HG03558 (cell line): ENCODE data around the gene SH3BGRL.
"Not testable (repeated sequence)": the region's sequence is repeated elsewhere in the genome, so short reads cannot be mapped to it uniquely, and the experiment has no call there.

Source experiments
- ATAC-seq: cut with Tn5 transposase; IDR thresholded peaks from one replicate; pipeline ENCODE4 v1.9.1; 2021; ENCODE audit warnings: moderate number of reproducible peaks; ENCODE audit not compliant: unreplicated experiment; ENCODE audit errors: extremely low read depth

SH3BGRL gene

DNA sequence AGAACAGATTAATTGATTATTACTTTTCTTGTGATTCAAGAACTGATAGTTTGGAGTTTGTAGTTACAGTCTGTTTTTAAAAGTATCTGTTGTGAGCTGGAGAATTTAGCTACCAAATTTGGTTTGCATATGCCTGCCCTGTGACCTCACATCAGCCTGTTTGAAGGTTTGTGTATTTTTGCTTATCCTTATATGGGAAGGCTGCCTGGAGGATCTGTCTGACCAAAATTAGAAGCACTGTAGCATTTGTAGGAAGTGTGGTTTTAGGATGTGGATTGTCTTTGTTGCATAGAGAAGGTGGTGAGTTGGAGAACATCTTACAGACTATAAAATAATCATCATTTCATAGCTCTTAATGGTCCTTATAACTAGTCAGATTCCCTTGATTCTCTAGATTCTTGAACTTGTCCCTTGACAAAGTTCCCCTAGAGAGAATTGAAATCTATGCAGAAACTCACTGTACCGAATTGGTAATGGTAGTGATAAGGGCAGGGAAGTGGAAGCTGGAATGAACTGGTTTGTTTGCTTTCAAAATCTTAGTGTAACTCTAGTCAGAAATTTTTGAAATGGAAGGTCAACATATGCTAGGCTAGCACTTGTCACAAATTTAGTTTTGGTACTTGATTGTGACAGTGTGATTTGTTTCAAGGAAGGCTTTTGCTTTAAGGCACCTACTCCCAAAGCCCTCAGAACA is 57.3 kb downstream of the SH3BGRL start:
- no peak for ATAC-seq

- ATAC-seq, result no peak
Observed at GRCh38 chrX:81259714-81260395, 58.0 kb downstream of the SH3BGRL start.

DNA sequence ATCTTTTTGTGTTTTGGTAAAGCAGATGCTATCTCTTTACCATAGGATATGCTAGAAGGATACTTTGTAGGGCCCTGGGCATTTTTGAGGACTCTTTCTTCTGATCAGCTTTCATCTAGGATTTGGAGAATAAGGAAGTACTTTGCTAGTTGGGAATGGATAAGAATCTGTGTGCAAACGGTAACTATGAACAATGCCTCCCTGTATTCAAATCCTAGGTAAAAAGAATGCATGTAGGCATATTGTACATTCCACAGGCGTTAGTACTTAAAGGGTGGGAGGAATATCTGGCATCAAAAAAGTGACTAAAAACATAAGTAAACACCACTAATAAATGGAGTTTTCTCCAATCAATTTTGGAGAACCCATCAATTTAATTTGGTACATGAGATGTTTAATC is 59.7 kb downstream of the SH3BGRL start:
- no peak for ATAC-seq

GRCh38 chrX:81263059-81263458 is 61.2 kb downstream of the SH3BGRL start:
- no peak for ATAC-seq

DNA sequence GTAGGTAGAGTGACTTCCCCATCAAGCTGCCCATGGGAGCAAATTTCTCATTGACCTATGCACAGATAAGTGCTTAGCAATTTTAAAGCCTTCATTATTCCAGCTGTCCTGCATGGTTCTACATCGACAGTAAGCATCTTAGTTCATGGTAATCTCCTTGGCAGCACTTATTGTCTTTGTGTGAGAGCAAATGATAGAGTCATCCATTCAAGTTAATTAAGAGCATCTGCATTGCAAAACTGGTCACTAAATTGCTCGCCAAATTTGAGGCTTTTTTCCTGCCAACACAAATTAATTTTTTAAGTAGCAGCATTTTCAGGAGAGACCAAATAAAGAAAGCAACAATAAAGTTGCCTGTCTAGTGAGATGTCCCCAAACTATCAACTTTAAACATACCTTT is 76.7 kb downstream of the SH3BGRL start:
- no peak for ATAC-seq

- ATAC-seq, result no peak
Observed at GRCh38 chrX:81280148-81280547, 78.2 kb downstream of the SH3BGRL start.

DNA sequence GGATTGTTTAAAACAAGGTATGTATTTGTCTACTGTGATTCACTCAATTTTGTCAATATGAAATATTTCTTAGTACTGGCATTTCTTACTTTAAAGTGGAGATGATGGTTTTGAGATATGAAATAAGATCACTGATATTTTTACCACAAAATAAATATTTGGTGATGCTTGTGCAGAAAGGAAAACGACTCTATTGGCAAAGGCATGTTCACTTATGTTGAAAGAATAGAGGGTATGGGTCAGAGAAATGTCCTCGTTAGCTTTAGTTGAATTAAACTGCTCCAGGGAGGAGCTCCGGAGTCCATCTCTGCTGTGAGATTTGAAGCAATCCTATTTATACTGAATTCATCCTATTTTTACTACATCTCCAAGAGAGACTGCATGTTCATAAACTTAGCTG is 84.2 kb downstream of the SH3BGRL start:
- ATAC-seq, result no peak

DNA sequence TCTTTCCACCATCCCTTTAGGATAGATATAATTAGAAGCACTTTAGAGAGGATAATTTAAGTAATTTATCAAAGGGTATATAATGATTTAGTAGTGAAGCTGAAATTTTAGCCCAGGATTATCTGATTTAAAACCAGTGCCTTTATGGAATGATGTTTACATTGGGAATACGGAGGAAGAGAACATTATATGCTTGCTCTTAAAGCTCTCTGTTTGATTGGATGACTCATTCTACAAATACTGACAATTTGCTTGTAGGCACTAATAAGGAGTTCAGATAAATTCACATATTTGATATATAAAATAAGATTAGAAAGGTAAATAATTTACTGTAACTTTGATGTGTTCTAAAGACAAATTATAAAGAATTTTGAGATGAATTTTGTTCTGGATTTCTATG is 84.7 kb downstream of the SH3BGRL start:
- no peak for ATAC-seq

DNA sequence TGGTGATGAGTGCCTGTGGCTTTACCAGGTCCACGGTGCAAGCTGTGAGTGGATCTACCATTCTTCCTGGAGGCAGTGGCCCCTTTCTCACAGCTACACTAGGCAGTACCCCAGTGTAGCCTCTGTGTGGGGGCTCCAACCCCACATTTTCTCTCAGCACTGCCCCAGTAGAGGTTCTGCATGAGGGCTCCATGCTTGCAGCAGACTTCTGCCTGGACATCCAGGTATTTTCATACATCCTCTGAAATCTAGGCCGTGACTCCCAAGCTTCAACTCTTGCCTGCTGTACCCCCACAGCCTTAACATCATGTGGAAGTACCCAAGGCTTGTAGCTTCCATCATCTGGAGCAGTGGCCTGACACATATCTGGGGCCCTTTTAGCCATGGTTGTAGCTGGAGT is 90.1 kb downstream of the SH3BGRL start:
- no peak for ATAC-seq

- ATAC-seq, result no peak
Observed at GRCh38 chrX:81294101-81294500, 92.2 kb downstream of the SH3BGRL start.

DNA sequence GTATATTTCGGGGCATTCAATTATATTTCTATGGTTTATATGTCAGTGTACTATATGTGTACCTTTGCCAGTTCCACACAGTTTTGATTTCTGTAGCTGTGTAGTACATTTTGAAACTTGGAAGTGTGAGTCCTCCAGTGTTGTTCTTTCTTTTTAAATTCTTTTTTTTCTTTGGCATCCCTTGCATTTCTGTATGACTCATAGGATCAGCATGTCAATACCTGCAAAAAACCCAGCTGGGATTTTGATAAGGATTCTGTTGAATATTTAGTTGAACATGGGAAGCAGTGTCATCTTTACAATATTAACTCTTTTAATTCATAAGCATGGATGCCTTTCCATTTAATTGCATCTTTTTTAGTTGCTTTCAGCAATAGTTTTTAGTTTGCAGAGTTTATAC is 100.0 kb downstream of the SH3BGRL start:
- ATAC-seq, result no peak

DNA sequence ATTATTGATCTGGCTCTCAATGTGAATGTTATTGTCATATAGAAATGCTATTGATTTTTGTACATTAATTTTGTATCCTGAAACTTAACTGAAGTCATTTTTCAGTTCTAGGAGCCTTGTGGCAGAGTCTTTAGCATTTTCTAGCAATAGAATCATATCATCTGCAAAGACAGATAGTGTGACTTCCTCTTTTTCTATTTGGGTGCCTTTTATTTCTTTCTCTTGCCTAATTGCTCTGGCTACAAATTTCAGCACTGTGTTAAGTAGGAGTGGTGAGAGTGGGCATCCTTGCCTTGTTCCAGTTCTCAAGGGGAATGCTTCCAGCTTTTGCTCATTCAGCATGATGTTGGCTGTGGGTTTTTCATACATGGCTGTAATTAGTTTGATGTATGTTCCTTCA is 102.7 kb downstream of the SH3BGRL start:
- no peak for ATAC-seq

DNA sequence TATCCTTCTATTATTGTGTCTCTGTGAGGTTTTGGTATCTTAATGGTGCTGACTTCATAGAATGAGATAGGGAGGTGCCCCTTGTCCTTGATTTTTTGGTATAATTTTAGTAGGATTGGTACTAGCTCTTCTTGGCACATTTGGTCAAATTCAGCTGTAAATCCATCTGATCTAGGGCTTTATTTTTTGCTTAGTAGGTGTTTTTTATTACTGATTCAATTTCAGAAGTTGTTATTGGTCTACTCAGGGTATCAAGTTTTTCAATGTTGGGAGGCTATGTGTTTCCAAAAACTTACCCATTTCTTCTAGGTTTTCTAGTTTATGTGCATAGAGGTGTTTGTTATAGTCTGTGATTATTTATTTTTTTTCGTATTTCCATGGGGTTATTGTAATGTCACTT is 103.3 kb downstream of the SH3BGRL start:
- ATAC-seq, result no peak

DNA sequence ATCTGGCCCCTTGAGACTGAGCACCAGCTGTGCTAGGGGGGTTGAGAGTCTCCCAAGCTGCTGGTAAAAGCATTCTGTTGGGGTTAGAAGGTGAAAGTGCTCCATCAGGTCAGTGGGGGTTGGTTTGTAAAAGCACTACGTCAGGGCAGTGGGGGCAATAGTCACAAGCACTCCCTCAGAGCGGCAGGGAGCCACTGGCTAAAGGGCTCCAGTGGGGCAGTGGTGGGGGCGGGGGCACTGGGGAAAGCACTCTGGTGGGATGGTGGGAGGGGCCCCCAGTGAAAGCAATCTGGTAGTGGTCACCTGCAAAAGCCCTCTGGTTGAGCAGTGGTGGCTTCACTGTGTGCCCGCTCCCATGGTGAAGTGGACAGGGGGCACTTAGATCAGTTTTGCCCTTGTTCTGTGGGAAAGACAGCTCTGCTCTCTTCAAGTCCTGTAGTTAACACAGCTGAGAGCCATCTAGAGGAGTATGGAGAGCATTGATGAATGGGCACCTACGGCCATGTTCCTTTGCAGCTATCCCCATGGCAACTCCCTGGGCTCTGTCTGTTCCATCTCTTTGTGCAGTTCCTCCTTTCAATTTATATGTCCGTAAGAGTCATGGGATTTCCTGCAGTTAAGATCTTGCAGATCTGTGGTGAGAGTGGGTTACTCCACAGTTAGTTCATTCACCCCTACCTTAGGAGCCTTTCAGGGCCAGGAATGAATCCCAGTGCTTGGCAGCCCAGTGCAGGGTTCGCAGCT is 106.4 kb downstream of the SH3BGRL start:
- ATAC-seq, result no peak

DNA sequence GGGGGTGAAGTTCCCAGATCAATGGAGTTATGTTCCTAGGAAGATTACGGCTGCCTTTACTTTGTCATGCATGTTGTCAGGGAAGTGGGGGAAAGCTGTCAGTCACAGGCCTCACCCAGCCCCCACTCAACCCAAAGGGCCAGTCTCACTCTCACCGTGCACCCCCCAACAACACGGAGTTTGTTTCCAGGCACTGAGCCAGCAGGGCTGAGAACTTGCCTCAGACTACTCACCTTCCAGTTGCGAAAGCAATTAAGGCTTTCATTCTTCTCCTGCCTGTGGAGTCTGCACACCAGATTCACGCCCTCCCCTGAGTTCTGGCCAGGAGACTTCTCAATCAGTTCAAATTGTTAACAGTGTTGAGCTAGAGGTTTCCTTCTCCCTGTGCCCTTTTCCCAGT is 114.3 kb downstream of the SH3BGRL start:
- ATAC-seq, result no peak

GRCh38 chrX:81331653-81332052 is 129.8 kb downstream of the SH3BGRL start:
- not testable (repeated sequence) for ATAC-seq

DNA sequence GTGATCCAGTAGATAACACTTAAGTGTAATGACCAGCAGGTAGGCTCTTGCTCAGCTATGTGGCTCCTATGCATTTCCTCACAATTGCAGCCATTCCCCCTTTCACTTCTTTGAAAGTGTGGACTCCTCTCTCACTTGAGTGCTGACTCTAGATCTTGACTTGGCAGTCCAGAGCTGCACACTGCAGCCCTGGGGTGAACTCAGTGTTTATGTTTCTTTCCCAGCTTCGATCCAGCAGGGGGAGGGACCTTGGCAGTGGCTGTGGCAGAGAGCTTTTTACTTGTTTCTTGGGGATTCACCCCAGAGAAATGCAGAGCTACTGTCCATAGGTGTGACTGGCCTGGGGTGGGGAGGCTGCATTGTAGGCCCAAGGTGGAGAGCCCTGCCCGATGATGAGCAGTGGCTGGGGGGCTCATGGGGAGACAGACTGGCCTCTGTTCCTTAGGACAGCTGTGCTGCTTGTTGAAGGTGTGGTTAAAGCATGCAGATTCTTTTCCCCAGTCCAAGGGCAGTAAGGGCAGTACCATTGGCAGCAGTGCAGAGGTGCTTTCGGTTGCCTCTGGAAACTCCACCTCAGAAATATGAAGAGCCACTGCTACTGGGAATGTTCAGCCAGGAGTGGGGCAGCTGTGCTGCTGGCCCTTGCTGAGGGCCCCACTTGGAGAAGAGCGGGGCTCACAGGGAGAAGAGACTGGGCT is 134.7 kb downstream of the SH3BGRL start:
- no peak for ATAC-seq

DNA sequence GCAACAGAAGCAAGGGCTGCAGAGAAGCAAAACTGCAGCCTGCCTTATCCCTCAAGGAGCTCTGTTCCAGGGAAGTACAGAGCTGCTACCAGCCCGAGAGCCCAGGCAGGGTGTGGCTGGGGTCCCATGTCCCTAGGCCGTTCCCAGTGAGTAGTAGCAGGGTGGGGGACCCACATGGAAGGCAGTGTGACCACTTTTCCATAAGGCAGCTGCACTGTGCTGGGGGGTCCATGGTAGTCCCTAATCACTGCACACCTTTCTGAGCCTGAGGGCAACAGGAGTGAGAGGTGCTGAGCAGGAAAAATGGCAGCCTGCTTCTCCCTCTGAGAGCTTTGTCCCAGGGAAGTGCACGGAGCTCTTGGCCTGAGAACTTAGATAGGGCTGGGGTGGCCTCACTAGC is 135.9 kb downstream of the SH3BGRL start:
- ATAC-seq, result no peak

GRCh38 chrX:81338924-81339323 is 137.0 kb downstream of the SH3BGRL start:
- ATAC-seq, result no peak

GRCh38 chrX:81345296-81345695 is 143.4 kb downstream of the SH3BGRL start:
- not testable (repeated sequence) for ATAC-seq
